Upper lobe of left lung (tissue), 6 donors: ENCODE measurements around the gene CYP2S1. TPM values are rescaled to one million over a fixed set of nuclear protein-coding genes. Genes with fewer than 3 reads are reported as not detected.
"Not testable (repeated sequence)": the region's sequence is repeated elsewhere in the genome, so short reads cannot be mapped to it uniquely, and the experiment has no call there.

Source experiments
- ATAC-seq, 2 donors: fragments of 200-7000 bp; cut with Tn5 transposase; one replicate each; pipeline ENCODE4 v1.9.1; 2022; ENCODE audit warnings: mild to moderate bottlenecking in 2 of 2, moderate library complexity in 2 of 2; ENCODE audit not compliant: low FRiP score in 2 of 2
- DNase-seq, 2 donors: peaks; one replicate each; pipeline ENCODE4 v3.0.0-alpha.2; 2019 to 2020
- H3K27ac ChIP-seq, 4 donors: fragments of 200-600 bp; sonication (generic); one replicate each; pipeline ENCODE4 v1.5.1; 2016 to 2019
- H3K27me3 ChIP-seq, 4 donors: fragments of 200-600 bp; sonication (generic); one replicate each; pipeline ENCODE4 v1.5.1; 2017 to 2019
- H3K36me3 ChIP-seq, 4 donors: fragments of 200-600 bp; sonication (generic); one replicate each; pipeline ENCODE4 v1.5.1; 2016 to 2019
- H3K4me1 ChIP-seq, 4 donors: fragments of 200-600 bp; sonication (generic); one replicate each; pipeline ENCODE4 v1.5.1; 2018 to 2019
- H3K4me3 ChIP-seq, 4 donors: fragments of 200-600 bp; sonication (generic); one replicate each; pipeline ENCODE4 v1.5.1; 2017 to 2019; ENCODE audit warnings: mild to moderate bottlenecking in 2 of 4, moderate library complexity in 1 of 4
- H3K9me3 ChIP-seq, 4 donors: fragments of 200-600 bp; sonication (generic); one replicate each; pipeline ENCODE4 v1.5.1; 2018 to 2019
- CTCF ChIP-seq, 6 experiments: fragments of 450-650 bp in 4 of 6; fragments of 200-600 bp in 2 of 6; sonication (generic) in 2 of 6; IDR thresholded peaks; one replicate each; pipeline ENCODE4 v1.5.1; 2016 to 2019; ENCODE audit warnings: antibody characterized with exemption in 6 of 6
- EP300 ChIP-seq, 4 donors: sonication (generic); formaldehyde crosslinking; IDR thresholded peaks; one replicate each; pipeline ENCODE4 v1.5.1; 2017; ENCODE audit warnings: antibody characterized with exemption in 4 of 4, control low read depth in 2 of 4
- POLR2A ChIP-seq, 4 donors: fragments of 450-650 bp; IDR thresholded peaks; one replicate each; pipeline ENCODE4 v1.5.1; 2016 to 2017; ENCODE audit warnings: antibody characterized with exemption in 4 of 4, mild to moderate bottlenecking in 2 of 4
- POLR2AphosphoS5 ChIP-seq, 2 donors: sonication (generic); formaldehyde crosslinking; IDR thresholded peaks; one replicate each; pipeline ENCODE4 v1.5.1; 2017; ENCODE audit warnings: antibody characterized with exemption in 2 of 2
- WGBS, 2 donors: methylation state at CpG; one replicate each; pipeline ENCODE4 v1.1.5; 2017 to 2018; 5-methylcytosine and 5-hydroxymethylcytosine counted together
- total RNA-seq, 6 donors: library from RNA; depleted of rRNA in 4 of 6; stranded (reverse); fragments of >200 nt in 4 of 6; gene quantifications; one replicate each; pipeline versions ENCODE4 v1.1.0 to v1.2.1, GENCODE V29; 2016 to 2021
- donor health status: DM: no; HTN: no; CAD: no; lungs with moderate emphysema.
- donor health status: DM: no; HTN: yes; CAD: no; lungs with severe emphysema.

Gene CYP2S1
- total RNA-seq: 10 to 100 TPM in 4 of 6 donors, 1 to 10 TPM in 2; 5.2 to 40.6 (median 20.1) TPM

GRCh38 chr19:41192574-41193429, at the start of gene CYP2S1:
CYP2S1 (plus strand) TSS chr19:41193219; CDS start chr19:41193265, 46 bp downstream.
- peak; percentile 66 to 73 for ATAC-seq
- H3K27me3 ChIP-seq: peaks cover 0 to 4% (median 2%) of the 10 kb centered on the region in 4 donors
- 5 to 7% methylated on average over 24 to 38 of the region's 58 CpGs for WGBS, 2 donors

GRCh38 chr19:41144403-41144802, 48.6 kb upstream of the CYP2S1 start:
- Histone ChIP-seq H3K9me3 (no peaks in the 10 kb centered on the region), H3K4me1 (peaks cover 0 to 5% (median 0%) of the 10 kb centered on the region in 4 donors), H3K27ac (no peak overlapping the region), H3K27me3 (no peaks in the 10 kb centered on the region), H3K4me3 (no peak overlapping the region), H3K36me3 (no peaks in the 10 kb centered on the region)
- WGBS, 2 donors: 27 to 31% methylated on average over 7 of the region's 7 CpGs
- ATAC-seq: peak; percentile 75 to 84
- TF ChIP-seq CTCF (IDR thresholded peaks at IDR 0.05) (peak; percentile 47 to 85 (median 75)), POLR2AphosphoS5 (IDR thresholded peaks at IDR 0.05) (no peak), EP300 (IDR thresholded peaks at IDR 0.05) (no peak), POLR2A (IDR thresholded peaks at IDR 0.05) (no peak)
- peak in 1 of 2 donors; percentile 81 for DNase-seq

More at GRCh38 chr19:41192574-41193429, at the start of gene CYP2S1:
- H3K36me3 ChIP-seq: no peaks in the 10 kb centered on the region
- H3K27ac ChIP-seq: peak within 1 kb of the TSS in 2 of 4 donors; percentile 14 to 32
- no peaks in the 10 kb centered on the region for H3K9me3 ChIP-seq
- peaks cover 15 to 24% (median 18%) of the 10 kb centered on the region in 4 donors for H3K4me1 ChIP-seq
- H3K4me3 ChIP-seq: peak within 1 kb of the TSS in 3 of 4 donors; percentile 44 to 52 (median 45)
- TF ChIP-seq POLR2A (IDR thresholded peaks at IDR 0.05): peak in 1 of 4 donors; percentile 70
- no peak for TF ChIP-seq CTCF (IDR thresholded peaks at IDR 0.05)
- peak in 1 of 2 donors; percentile 31 for TF ChIP-seq POLR2AphosphoS5 (IDR thresholded peaks at IDR 0.05)
- TF ChIP-seq EP300 (IDR thresholded peaks at IDR 0.05): no peak
- peak; percentile 63 to 89 for DNase-seq

- no peak overlapping the region for H3K27ac ChIP-seq
- no peaks in the 10 kb centered on the region for H3K4me1 ChIP-seq
- 90 to 98% methylated on average over 2 of the region's 2 CpGs for WGBS, 2 donors
- ATAC-seq (no peak), DNase-seq (no peak)
- H3K4me3 ChIP-seq: no peak overlapping the region
- TF ChIP-seq POLR2AphosphoS5 (IDR thresholded peaks at IDR 0.05) (no peak), POLR2A (IDR thresholded peaks at IDR 0.05) (no peak), EP300 (IDR thresholded peaks at IDR 0.05) (no peak), CTCF (IDR thresholded peaks at IDR 0.05) (no peak)
- no peaks in the 10 kb centered on the region for H3K27me3 ChIP-seq
- H3K36me3 ChIP-seq: no peaks in the 10 kb centered on the region
- H3K9me3 ChIP-seq: no peaks in the 10 kb centered on the region
These were observed 43.2 kb upstream of the CYP2S1 start for GRCh38 chr19:41149831-41150230.

- DNase-seq, H3K36me3 ChIP-seq, H3K27me3 ChIP-seq, H3K4me3 ChIP-seq, H3K27ac ChIP-seq, H3K4me1 ChIP-seq, H3K9me3 ChIP-seq, ATAC-seq: not testable (repeated sequence)
- 72 to 78% methylated on average over 7 of the region's 7 CpGs for WGBS, 2 donors
These were observed 42.0 kb upstream of the CYP2S1 start for GRCh38 chr19:41150986-41151385.

- H3K36me3 ChIP-seq: no peaks in the 10 kb centered on the region
- TF ChIP-seq POLR2A (IDR thresholded peaks at IDR 0.05) (no peak), POLR2AphosphoS5 (IDR thresholded peaks at IDR 0.05) (no peak), CTCF (IDR thresholded peaks at IDR 0.05) (no peak), EP300 (IDR thresholded peaks at IDR 0.05) (no peak)
- 90% methylated on average over 6 to 7 of the region's 7 CpGs for WGBS, 2 donors
- no peak overlapping the region for H3K27ac ChIP-seq
- peaks cover 0 to 4% (median 0%) of the 10 kb centered on the region in 4 donors for H3K9me3 ChIP-seq
- DNase-seq (no peak), ATAC-seq (no peak)
- no peak overlapping the region for H3K4me3 ChIP-seq
- no peaks in the 10 kb centered on the region for H3K27me3 ChIP-seq
- H3K4me1 ChIP-seq: peaks cover 0 to 2% (median 0%) of the 10 kb centered on the region in 4 donors
These were observed 39.0 kb upstream of the CYP2S1 start for GRCh38 chr19:41154060-41154459.
